Ishikawa (cell line): Measurements from ENCODE around the gene PPP1R1C.

Experiments
- EGR1 ChIP-seq: IDR thresholded peaks from 2 replicates; pipeline ENCODE4 v1.6.1; 2012
- EP300 ChIP-seq: IDR thresholded peaks from 2 replicates; pipeline ENCODE4 v1.6.1; 2012; ENCODE audit warnings: borderline replicate concordance
- RAD21 ChIP-seq: IDR thresholded peaks from 2 replicates; pipeline ENCODE4 v1.6.1; 2012; ENCODE audit warnings: low read depth
- TAF1 ChIP-seq: IDR thresholded peaks from 2 replicates; pipeline ENCODE4 v1.6.1; 2012; ENCODE audit warnings: low read depth, mild to moderate bottlenecking
- TCF12 ChIP-seq: IDR thresholded peaks from 2 replicates; pipeline ENCODE4 v1.6.1; 2012; ENCODE audit warnings: low read depth
- YY1 ChIP-seq: IDR thresholded peaks from 2 replicates; pipeline ENCODE4 v1.6.1; 2012; ENCODE audit warnings: low read depth
- ZBTB7A ChIP-seq: IDR thresholded peaks from 2 replicates; pipeline ENCODE4 v1.6.1; 2012; ENCODE audit warnings: low read depth
- TF ChIP-seq, protein P1 (sequence below): IDR thresholded peaks from 2 replicates; pipeline ENCODE4 v1.6.1; 2012; ENCODE audit warnings: low read depth, mild to moderate bottlenecking

DNA sequence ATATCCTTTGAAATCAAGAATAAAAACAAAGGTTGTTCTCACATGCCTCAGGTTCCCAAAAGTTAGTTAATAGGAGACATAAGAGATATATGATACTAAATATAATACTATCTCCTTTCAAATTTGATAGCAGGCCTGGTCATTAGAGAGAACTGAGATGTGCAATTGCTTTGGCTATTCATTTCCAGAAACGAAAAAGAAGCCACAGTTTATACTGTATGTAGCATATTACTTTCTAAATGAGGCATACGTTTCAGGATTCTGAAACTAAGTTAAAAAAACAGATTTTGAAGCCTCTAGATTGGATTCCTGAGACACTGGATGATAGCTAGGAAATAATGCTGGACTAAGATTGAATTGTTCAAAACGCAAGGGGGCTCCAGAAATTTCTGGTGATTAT, 7.1 kb downstream of the PPP1R1C start:
- TF ChIP-seq EP300 (no peak), TCF12 (no peak), RAD21 (no peak), ZBTB7A (no peak), TAF1 (no peak), YY1 (no peak), EGR1 (no peak)
- TF ChIP-seq, protein P1, sequence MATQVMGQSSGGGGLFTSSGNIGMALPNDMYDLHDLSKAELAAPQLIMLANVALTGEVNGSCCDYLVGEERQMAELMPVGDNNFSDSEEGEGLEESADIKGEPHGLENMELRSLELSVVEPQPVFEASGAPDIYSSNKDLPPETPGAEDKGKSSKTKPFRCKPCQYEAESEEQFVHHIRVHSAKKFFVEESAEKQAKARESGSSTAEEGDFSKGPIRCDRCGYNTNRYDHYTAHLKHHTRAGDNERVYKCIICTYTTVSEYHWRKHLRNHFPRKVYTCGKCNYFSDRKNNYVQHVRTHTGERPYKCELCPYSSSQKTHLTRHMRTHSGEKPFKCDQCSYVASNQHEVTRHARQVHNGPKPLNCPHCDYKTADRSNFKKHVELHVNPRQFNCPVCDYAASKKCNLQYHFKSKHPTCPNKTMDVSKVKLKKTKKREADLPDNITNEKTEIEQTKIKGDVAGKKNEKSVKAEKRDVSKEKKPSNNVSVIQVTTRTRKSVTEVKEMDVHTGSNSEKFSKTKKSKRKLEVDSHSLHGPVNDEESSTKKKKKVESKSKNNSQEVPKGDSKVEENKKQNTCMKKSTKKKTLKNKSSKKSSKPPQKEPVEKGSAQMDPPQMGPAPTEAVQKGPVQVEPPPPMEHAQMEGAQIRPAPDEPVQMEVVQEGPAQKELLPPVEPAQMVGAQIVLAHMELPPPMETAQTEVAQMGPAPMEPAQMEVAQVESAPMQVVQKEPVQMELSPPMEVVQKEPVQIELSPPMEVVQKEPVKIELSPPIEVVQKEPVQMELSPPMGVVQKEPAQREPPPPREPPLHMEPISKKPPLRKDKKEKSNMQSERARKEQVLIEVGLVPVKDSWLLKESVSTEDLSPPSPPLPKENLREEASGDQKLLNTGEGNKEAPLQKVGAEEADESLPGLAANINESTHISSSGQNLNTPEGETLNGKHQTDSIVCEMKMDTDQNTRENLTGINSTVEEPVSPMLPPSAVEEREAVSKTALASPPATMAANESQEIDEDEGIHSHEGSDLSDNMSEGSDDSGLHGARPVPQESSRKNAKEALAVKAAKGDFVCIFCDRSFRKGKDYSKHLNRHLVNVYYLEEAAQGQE, result no peak
